WERI-Rb-1 (cell line): ENCODE data around the gene DENND1A.
"Not testable (repeated sequence)": the region's sequence is repeated elsewhere in the genome, so short reads cannot be mapped to it uniquely, and the experiment has no call there.

Source experiments
- DNase-seq: peaks from one replicate; pipeline ENCODE4 v3.0.0-alpha.2; 2020
- H3K27ac ChIP-seq: fragments of 250-450 bp; sonication (Bioruptor Pico); 2 replicates; pipeline ENCODE4 v1.5.1; 2020; ENCODE audit warnings: mild to moderate bottlenecking, moderate library complexity
- H3K27me3 ChIP-seq: fragments of 250-450 bp; sonication (Bioruptor Pico); 2 replicates; pipeline ENCODE4 v1.5.1; 2021; ENCODE audit warnings: mild to moderate bottlenecking, low read depth, moderate library complexity; ENCODE audit not compliant: insufficient read depth, severe bottlenecking
- H3K36me3 ChIP-seq: fragments of 250-450 bp; sonication (Bioruptor Pico); 2 replicates; pipeline ENCODE4 v1.5.1; 2020; ENCODE audit warnings: mild to moderate bottlenecking, moderate library complexity
- H3K4me3 ChIP-seq: 2 replicates; pipeline ENCODE4 v1.5.1; 2011; ENCODE audit warnings: low read depth, mild to moderate bottlenecking, control low read depth, low read length
- H3K9me3 ChIP-seq: fragments of 250-450 bp; sonication (Bioruptor Pico); 2 replicates; pipeline ENCODE4 v1.5.1; 2021; ENCODE audit warnings: mild to moderate bottlenecking, moderate library complexity; ENCODE audit not compliant: severe bottlenecking
- TF ChIP-seq, protein P1 (sequence below): IDR thresholded peaks from 2 replicates; pipeline ENCODE4 v1.5.1; 2011; ENCODE audit warnings: low read depth, mild to moderate bottlenecking, control low read depth, inconsistent platforms, low read length

The DENND1A gene, protein sequence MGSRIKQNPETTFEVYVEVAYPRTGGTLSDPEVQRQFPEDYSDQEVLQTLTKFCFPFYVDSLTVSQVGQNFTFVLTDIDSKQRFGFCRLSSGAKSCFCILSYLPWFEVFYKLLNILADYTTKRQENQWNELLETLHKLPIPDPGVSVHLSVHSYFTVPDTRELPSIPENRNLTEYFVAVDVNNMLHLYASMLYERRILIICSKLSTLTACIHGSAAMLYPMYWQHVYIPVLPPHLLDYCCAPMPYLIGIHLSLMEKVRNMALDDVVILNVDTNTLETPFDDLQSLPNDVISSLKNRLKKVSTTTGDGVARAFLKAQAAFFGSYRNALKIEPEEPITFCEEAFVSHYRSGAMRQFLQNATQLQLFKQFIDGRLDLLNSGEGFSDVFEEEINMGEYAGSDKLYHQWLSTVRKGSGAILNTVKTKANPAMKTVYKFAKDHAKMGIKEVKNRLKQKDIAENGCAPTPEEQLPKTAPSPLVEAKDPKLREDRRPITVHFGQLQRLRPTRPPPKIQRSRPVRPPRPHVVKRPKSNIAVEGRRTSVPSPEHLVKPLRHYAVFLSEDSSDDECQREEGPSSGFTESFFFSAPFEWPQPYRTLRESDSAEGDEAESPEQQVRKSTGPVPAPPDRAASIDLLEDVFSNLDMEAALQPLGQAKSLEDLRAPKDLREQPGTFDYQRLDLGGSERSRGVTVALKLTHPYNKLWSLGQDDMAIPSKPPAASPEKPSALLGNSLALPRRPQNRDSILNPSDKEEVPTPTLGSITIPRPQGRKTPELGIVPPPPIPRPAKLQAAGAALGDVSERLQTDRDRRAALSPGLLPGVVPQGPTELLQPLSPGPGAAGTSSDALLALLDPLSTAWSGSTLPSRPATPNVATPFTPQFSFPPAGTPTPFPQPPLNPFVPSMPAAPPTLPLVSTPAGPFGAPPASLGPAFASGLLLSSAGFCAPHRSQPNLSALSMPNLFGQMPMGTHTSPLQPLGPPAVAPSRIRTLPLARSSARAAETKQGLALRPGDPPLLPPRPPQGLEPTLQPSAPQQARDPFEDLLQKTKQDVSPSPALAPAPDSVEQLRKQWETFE

GRCh38 chr9:123929870-123930831 lies at the start of gene DENND1A:
Gene DENND1A (minus strand): TSS chr9:123930126. CDS start chr9:123929905, 221 bp downstream.
- TF ChIP-seq, protein P1, sequence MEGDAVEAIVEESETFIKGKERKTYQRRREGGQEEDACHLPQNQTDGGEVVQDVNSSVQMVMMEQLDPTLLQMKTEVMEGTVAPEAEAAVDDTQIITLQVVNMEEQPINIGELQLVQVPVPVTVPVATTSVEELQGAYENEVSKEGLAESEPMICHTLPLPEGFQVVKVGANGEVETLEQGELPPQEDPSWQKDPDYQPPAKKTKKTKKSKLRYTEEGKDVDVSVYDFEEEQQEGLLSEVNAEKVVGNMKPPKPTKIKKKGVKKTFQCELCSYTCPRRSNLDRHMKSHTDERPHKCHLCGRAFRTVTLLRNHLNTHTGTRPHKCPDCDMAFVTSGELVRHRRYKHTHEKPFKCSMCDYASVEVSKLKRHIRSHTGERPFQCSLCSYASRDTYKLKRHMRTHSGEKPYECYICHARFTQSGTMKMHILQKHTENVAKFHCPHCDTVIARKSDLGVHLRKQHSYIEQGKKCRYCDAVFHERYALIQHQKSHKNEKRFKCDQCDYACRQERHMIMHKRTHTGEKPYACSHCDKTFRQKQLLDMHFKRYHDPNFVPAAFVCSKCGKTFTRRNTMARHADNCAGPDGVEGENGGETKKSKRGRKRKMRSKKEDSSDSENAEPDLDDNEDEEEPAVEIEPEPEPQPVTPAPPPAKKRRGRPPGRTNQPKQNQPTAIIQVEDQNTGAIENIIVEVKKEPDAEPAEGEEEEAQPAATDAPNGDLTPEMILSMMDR = no peak
- Histone ChIP-seq H3K27ac (peak within 1 kb of the TSS; percentile 65), H3K4me3 (peak within 1 kb of the TSS; percentile 89), H3K36me3 (0 out of 2 replicates have a peak, but pooled peaks cover 3% of the 10 kb centered on the region), H3K9me3 (no peaks in the 10 kb centered on the region), H3K27me3 (no peaks in the 10 kb centered on the region)
- DNase-seq = peak; percentile 98

GRCh38 chr9:123978981-123979380 lies 49.1 kb upstream of the DENND1A start:
- Histone ChIP-seq H3K27me3 (no peaks in the 10 kb centered on the region), H3K9me3 (no peaks in the 10 kb centered on the region)

DNA sequence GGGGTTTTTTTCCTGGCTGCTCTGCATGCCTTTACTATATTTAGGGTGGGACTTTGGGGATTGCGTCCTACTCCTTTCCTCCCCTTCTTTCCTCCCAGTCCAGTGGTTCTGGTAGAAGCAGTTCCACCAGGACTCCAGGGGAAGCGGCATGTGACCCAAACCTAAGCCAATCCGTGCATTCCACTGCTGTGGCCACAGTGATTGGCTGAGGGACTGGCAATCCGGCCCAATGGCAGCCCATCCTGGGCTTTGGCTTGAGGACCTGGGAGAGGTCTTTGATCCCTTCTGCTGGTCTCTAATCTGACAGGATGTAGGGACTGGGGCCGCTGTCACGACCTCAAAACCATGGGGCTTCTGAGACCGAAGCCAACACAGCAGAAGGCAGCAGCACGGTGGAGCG lies 46.7 kb upstream of the DENND1A start:
- H3K9me3 ChIP-seq = peaks cover 13% of the 10 kb centered on the region
- H3K36me3 ChIP-seq, H3K27ac ChIP-seq, H3K4me3 ChIP-seq, H3K27me3 ChIP-seq, DNase-seq: not testable (repeated sequence)

More at GRCh38 chr9:123978981-123979380, 49.1 kb upstream of the DENND1A start:
- TF ChIP-seq, protein P1 = no peak
- no peak for DNase-seq
- Histone ChIP-seq H3K27ac (no peak overlapping the region), H3K36me3 (no peaks in the 10 kb centered on the region), H3K4me3 (no peak overlapping the region)

DNA sequence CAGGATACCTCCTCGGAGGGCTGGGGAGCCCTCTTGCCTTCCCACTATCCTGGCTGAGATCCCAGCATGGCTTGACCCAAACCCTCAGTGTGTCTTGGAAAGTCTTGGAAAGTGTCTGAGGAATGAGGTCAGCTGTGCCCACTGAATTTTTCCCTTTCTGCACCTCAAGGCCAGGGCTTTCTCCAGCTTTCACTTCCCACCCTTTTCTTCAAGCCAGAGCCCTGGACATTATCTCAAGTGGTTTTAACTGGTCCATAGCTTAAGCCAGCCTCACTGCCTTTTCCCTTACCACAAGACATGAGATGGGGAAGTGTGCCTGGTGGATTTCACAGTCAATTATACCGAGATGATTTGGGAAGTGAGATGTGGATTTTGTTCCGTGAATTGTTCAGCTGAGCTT lies 45.9 kb upstream of the DENND1A start:
- no peak overlapping the region for H3K4me3 ChIP-seq

GRCh38 chr9:123974471-123974870 lies 44.5 kb upstream of the DENND1A start:
- DNase-seq = no peak
- Histone ChIP-seq H3K27me3 (no peaks in the 10 kb centered on the region), H3K9me3 (peaks cover 15% of the 10 kb centered on the region), H3K36me3 (no peaks in the 10 kb centered on the region), H3K4me3 (no peak overlapping the region), H3K27ac (no peak overlapping the region)
- TF ChIP-seq, protein P1 = no peak

More for the DNA sequence above, 45.9 kb upstream of the DENND1A start:
- TF ChIP-seq, protein P1 = no peak
- Histone ChIP-seq H3K36me3 (no peaks in the 10 kb centered on the region), H3K27ac (no peak overlapping the region), H3K9me3 (peaks cover 15% of the 10 kb centered on the region), H3K27me3 (no peaks in the 10 kb centered on the region)
- DNase-seq = no peak
